Large intestine (tissue), 3 donors: ENCODE results near the gene ARHGEF12. TPM values are rescaled to one million over a fixed set of nuclear protein-coding genes. Genes with fewer than 3 reads are reported as not detected.
A peak's percentile ranks its signal among the peaks of the same experiment; 100 is the strongest.

Experiments used
- DNase-seq, 2 donors: peaks; one replicate each; pipeline versions ENCODE4 v3.0.0 to v3.0.0-alpha.2; 2013
- H3K27ac ChIP-seq: one replicate; pipeline ENCODE4 v1.5.1; 2013; ENCODE audit warnings: low read length
- H3K27me3 ChIP-seq: 2 replicates; pipeline ENCODE4 v1.6.1; 2013; ENCODE audit warnings: low read length; ENCODE audit not compliant: control insufficient read depth, insufficient read depth
- H3K36me3 ChIP-seq: 2 replicates; pipeline ENCODE4 v1.6.1; 2013; ENCODE audit warnings: low read length; ENCODE audit not compliant: control insufficient read depth, insufficient read depth
- H3K4me1 ChIP-seq: one replicate; pipeline ENCODE4 v1.6.1; 2013; ENCODE audit warnings: low read length; ENCODE audit not compliant: control insufficient read depth, insufficient read depth
- H3K4me3 ChIP-seq: one replicate; pipeline ENCODE4 v1.5.1; 2013; ENCODE audit warnings: low read length
- H3K9me3 ChIP-seq: one replicate; pipeline ENCODE4 v1.6.1; 2013; ENCODE audit warnings: mild to moderate bottlenecking, low read depth, low read length, moderate library complexity; ENCODE audit not compliant: control insufficient read depth
- WGBS: methylation state at CpG from one replicate; pipeline ENCODE4 v1.1.5; 2013; ENCODE audit warnings: low lambda C conversion rate; ENCODE audit not compliant: insufficient coverage; 5-methylcytosine and 5-hydroxymethylcytosine counted together
- polyA plus RNA-seq: library from polyadenylated mRNA; unstranded; fragments of 120-200 nt; gene quantifications from one replicate; pipeline ENCODE4 v1.2.1, GENCODE V29; 2013

ARHGEF12 gene
- polyA plus RNA-seq, 1 donor, result 54.9 TPM

- DNase-seq, result no peak
- Histone ChIP-seq H3K27me3 (peaks cover 2% of the 10 kb centered on the region), H3K4me3 (no peak overlapping the region), H3K36me3 (no peaks in the 10 kb centered on the region), H3K27ac (no peak overlapping the region), H3K4me1 (no peaks in the 10 kb centered on the region), H3K9me3 (no peaks in the 10 kb centered on the region)
- 70% methylated on average over 2 of the region's 7 CpGs for WGBS
Observed at GRCh38 chr11:120505801-120506425, 169.7 kb downstream of the ARHGEF12 start.

- H3K4me3 ChIP-seq, result no peak overlapping the region
- no CpG with 5 or more reads among the region's 7 CpGs for WGBS
- no peaks in the 10 kb centered on the region for H3K9me3 ChIP-seq
- H3K27me3 ChIP-seq, result peaks cover 14% of the 10 kb centered on the region
- no peak overlapping the region for H3K27ac ChIP-seq
- DNase-seq, result no peak
- H3K36me3 ChIP-seq, result no peaks in the 10 kb centered on the region
- peaks cover 4% of the 10 kb centered on the region for H3K4me1 ChIP-seq
Observed at GRCh38 chr11:120509346-120510053, 173.3 kb downstream of the ARHGEF12 start.

- Histone ChIP-seq H3K27ac (no peak overlapping the region), H3K27me3 (peaks cover 14% of the 10 kb centered on the region), H3K9me3 (no peaks in the 10 kb centered on the region), H3K4me3 (no peak overlapping the region), H3K36me3 (no peaks in the 10 kb centered on the region), H3K4me1 (peaks cover 4% of the 10 kb centered on the region)
- WGBS, result no CpG with 5 or more reads among the region's 20 CpGs
- no peak for DNase-seq
Observed at GRCh38 chr11:120510406-120511115, 174.3 kb downstream of the ARHGEF12 start.

- H3K4me3 ChIP-seq, result peak within 1 kb of the TSS; percentile 39
- H3K9me3 ChIP-seq, result no peaks in the 10 kb centered on the region
- peaks cover 4% of the 10 kb centered on the region for H3K4me1 ChIP-seq
- peak; percentile 71 to 74 for DNase-seq
- H3K27me3 ChIP-seq, result peaks cover 14% of the 10 kb centered on the region
- H3K27ac ChIP-seq, result no peak within 1 kb of the TSS
- WGBS, result no CpG with 5 or more reads among the region's 95 CpGs
- H3K36me3 ChIP-seq, result no peaks in the 10 kb centered on the region
Observed at GRCh38 chr11:120511116-120511819, 175.1 kb downstream of the ARHGEF12 start, which contains the start of gene GRIK4. Gene GRIK4 (plus strand): TSS chr11:120511748. CDS start chr11:120660319, 148,571 bp downstream.

- Histone ChIP-seq H3K9me3 (no peaks in the 10 kb centered on the region), H3K27me3 (peaks cover 14% of the 10 kb centered on the region), H3K27ac (no peak overlapping the region), H3K36me3 (no peaks in the 10 kb centered on the region), H3K4me3 (peak overlapping the region; percentile 39), H3K4me1 (peaks cover 9% of the 10 kb centered on the region)
- DNase-seq, result peak in 1 of 2 donors; percentile 21
- no CpG with 5 or more reads among the region's 73 CpGs for WGBS
Observed at GRCh38 chr11:120511820-120512738, 175.9 kb downstream of the ARHGEF12 start.

GRCh38 chr11:120512739-120513435 lies 176.7 kb downstream of the ARHGEF12 start:
- no peak overlapping the region for H3K4me3 ChIP-seq
- peaks cover 9% of the 10 kb centered on the region for H3K4me1 ChIP-seq
- H3K9me3 ChIP-seq, result no peaks in the 10 kb centered on the region
- no peaks in the 10 kb centered on the region for H3K36me3 ChIP-seq
- H3K27ac ChIP-seq, result no peak overlapping the region
- WGBS, result no CpG with 5 or more reads among the region's 22 CpGs
- no peak for DNase-seq
- peaks cover 14% of the 10 kb centered on the region for H3K27me3 ChIP-seq

- peaks cover 14% of the 10 kb centered on the region for H3K27me3 ChIP-seq
- no peaks in the 10 kb centered on the region for H3K9me3 ChIP-seq
- WGBS, result 71% methylated on average over 2 of the region's 19 CpGs
- peaks cover 9% of the 10 kb centered on the region for H3K4me1 ChIP-seq
- no peak overlapping the region for H3K27ac ChIP-seq
- H3K36me3 ChIP-seq, result no peaks in the 10 kb centered on the region
- DNase-seq, result no peak
- no peak overlapping the region for H3K4me3 ChIP-seq
Observed at GRCh38 chr11:120513436-120514315, 177.5 kb downstream of the ARHGEF12 start.

GRCh38 chr11:120514541-120515121 lies 178.4 kb downstream of the ARHGEF12 start:
- DNase-seq, result no peak

More at GRCh38 chr11:120514541-120515121, 178.4 kb downstream of the ARHGEF12 start:
- H3K4me1 ChIP-seq, result peaks cover 9% of the 10 kb centered on the region
- no peak overlapping the region for H3K27ac ChIP-seq
- 100% methylated on average over 2 of the region's 14 CpGs for WGBS
- H3K27me3 ChIP-seq, result peaks cover 14% of the 10 kb centered on the region
- H3K4me3 ChIP-seq, result no peak overlapping the region
- H3K9me3 ChIP-seq, result no peaks in the 10 kb centered on the region
- H3K36me3 ChIP-seq, result no peaks in the 10 kb centered on the region
